ENCODE measurements around the gene MROH8.

Gene MROH8

DNA sequence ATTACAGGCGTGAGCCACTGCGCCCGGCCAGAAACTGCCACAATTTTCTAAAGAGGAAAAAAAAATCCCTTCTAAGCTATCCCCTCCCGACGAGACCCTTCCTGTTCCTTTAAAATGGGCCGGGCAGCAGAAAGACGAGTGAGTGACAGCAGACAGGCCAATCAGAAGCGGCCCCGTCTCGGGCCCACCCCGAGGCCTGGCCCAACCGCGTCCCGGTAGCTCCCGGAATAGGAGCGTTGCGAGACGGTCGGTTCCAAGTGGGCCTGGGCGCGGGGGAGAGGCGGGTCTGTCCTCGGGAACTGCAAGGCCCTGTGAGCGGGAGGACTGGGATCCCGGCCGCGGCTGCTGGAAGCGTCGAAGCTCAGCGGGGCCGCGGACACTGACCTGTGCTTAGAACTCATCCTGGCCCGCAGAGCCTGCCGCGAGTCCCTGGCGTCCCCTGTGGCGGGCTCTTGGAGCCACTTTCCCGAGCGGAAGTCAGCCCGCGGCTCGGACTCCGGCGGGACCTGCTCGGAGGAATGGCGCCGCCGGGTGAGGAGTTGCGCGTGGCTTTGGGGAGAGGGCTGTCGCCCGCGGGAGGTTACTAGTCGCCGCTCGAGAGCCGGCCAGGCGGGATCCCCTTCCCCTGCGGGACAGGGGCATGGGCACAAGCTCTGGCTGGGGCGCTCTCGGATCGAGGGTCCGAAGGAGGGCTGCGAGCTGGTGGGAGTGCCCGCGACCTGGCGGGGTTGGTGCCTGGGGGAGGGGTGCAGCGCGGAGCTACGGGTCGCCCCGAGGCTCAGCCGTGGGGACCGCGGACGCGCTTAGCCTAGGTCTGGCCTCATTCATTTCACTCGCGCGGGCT is at the start of gene MROH8, which contains the start of gene RPN2:
Gene MROH8 (minus strand): TSS at position 710 of the 844 bp plus-strand sequence.
Gene RPN2 (plus strand): TSS at position 492 of the 844 bp plus-strand sequence. CDS start 27 bp downstream, at position 519.
- DNase-seq (ENCODE audit: low read depth in 2 of 2), result peak; percentile 92 to 96

DNA sequence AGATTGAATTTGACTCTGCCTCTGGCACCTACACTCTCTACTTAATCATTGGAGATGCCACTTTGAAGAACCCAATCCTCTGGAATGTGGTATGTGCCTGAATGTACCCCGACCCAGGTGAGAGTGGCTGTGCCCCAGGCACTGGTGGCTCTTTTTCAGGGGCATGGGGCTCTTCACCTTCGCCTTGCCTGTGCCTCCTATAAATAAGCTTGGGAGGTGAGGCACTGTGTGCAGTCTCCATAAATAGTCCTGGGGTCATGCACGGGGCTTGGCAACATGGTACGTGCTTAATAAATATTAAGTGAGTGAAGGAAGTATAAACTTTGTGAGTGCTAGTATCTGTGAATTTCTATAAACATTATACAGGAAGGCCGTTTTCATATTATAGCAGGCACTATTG is 49.3 kb upstream of the MROH8 start:
- no peak for DNase-seq (ENCODE audit: low read depth in 2 of 2)

DNA sequence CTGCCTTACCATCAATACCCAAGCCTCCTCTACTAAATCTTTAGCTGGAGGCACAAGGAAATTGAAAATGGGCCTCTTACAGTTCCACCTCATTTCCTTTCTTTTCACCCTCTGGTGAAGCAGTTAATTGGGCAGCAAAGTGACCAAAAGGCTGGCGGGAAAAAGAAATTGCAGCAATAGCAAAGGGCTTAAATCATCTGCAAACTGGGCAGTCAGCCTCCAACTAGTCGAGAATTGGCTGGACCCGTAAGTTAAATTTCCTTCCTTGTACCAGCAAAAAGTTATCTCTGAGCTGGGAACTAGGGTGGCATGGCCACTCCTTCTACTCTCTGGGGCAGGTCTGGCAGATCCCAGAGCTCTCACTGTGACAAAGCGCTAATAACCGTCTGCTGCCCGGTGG is 48.7 kb upstream of the MROH8 start:
- no peak for DNase-seq (ENCODE audit: low read depth in 2 of 2)

DNA sequence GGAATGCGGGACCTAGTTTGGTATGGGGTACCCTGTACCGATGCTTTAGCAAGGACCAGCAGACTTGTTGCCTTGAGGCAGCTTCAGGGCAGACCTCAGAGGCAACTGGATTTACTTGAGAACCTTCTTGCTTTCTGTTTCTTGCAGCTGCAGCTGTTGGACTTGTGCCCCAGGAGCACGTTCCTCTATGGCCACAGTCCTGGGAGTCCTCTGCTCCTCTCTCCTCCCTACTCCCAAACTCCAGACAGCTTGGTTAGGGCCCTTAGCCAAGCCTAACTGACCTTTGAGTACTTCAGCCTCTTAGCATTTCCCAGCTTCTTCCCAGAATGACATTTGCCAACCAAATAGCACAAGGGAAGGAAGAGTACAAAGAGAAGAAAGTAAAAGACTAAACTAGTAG is 47.5 kb upstream of the MROH8 start:
- DNase-seq (ENCODE audit: low read depth in 2 of 2), result no peak

DNA sequence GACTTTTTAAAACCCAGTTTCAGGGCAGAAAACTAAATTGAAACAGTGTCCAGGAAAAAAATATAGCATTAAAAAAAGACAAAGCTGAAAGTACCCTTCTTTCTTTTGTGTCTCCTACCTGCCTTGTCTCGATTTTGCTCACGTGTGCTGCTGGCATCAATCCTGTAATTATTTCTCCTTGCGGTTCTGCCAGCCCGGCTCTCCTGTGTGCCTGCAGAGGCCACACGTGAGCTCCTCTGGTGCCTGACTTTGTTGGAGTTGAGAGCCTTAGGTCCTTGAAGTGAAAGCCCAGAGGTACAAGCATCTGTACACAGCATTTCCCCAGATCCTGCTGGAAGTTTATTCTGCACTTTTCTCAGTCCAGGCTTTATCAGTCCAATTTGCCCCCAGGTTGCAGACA is 45.8 kb upstream of the MROH8 start:
- DNase-seq (ENCODE audit: low read depth in 2 of 2), result no peak

DNA sequence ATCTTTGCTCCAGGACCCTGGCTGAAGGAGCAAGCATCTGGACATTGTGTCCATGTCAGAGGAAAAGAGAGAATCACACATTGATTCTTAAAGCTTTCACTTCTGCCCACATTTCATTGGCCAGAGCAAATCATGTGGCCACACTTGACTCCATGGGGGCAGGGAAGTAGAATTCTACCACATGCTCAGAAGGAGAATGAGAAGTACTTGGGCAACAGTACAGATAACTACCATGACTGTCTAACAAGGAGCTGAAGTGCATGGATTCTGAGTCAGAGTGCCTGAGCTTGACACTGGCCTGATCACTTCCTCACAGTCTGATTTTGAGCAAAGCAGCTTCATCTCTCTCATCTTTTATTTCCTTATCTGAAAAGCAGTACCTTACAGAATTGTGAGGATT is 43.7 kb upstream of the MROH8 start:
- DNase-seq (ENCODE audit: low read depth in 2 of 2), result no peak

DNA sequence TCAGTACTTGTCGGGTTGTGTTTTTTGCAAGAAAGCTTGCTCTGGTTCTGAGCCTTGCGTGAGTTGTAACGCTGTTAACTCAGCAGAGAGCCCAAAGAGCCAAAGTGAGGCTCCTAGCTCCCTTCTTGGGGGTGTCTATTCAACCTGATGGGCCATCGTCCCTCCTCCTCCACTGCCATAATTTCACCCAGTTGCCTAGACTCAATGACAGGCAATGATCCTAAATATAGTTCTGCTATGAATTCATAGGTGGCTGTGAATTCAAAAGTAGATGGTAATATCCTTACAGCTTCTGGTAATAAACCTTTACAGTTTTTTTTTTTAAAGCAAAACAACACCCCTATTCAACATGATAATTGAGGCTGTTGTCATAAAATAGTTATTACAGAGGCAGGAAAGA is 42.7 kb upstream of the MROH8 start:
- DNase-seq (ENCODE audit: low read depth in 2 of 2), result no peak

DNA sequence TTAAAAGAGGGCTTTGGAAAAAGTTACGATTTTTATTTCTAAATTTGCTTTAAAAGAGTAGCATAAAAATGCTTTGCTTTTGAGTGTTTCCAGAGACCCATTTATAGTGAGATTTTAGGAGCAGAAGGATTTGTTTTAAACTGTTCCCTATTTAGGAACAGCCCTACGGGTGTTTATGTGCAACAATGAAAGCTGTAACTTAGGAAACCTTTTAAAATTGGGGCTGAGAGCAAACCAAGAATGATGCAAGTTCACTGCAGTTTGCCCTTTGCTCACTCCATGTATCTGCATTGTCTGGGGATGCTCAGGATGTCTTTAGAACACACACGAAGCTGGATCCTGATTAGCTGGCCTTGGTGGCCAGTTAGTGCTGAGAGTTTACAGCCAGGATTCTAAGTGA is 41.4 kb upstream of the MROH8 start:
- no peak for DNase-seq (ENCODE audit: low read depth in 2 of 2)

DNA sequence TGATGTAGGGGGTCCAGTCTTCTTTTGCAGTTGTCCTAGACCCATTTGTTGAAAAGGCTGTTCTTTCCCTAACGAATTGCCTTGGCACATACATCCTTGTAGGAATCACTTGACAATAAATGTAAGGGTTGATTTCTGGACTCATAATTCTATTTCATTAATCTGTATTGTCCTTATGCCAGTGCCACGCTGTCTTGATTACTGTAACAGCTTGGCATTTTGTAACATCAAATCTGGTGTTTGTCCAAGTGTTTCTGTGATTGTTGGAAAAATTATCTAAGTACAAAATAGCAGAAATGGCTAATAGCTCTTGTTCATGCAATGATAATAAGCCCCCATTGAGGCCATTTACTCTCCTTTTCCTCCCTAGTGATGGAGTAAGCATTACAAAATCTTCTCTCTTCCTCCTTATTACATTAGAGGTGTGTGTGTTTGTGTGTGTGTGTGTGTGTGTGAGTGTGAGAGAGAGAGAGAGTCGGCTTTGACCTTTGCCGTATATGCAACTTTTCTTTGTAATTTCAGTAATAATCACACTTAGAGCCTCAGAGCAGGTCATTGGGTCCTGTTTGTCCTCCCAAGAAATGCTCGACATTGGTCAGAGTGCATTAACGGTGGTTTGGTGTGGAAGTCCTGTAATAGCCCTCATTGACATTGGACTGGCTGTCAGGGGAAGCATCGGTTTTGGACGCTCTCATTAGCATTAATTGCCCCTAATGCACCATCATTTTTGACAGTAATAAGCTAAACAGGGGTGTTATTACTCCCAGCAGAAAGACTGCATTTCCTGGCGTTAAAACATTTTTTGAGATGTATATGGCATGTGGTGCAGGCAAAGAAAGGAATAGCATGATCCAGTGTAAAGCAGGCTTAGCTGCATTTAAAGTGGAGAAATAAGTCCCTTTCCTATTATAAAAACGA is 40.7 kb upstream of the MROH8 start:
- DNase-seq (ENCODE audit: low read depth in 2 of 2), result no peak

DNA sequence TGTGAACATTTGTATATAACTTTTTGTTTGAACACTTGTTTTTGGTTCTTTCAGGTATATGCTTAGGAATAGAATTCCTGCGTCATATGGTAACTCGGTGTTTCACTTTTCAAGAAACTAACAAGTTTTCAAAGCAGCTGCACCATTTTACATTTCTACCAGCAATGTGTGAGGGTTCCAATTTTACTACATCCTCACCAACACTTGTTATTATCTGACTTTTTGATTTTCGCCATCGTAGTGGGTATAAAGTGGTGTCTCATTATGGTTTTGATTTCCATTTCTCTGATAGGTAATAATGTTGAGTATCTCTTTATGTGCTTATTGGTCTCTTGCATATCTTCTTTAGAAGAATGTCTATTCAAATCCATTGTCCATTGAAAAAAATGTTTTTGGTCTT is 39.6 kb upstream of the MROH8 start:
- DNase-seq (ENCODE audit: low read depth in 2 of 2), result no peak

DNA sequence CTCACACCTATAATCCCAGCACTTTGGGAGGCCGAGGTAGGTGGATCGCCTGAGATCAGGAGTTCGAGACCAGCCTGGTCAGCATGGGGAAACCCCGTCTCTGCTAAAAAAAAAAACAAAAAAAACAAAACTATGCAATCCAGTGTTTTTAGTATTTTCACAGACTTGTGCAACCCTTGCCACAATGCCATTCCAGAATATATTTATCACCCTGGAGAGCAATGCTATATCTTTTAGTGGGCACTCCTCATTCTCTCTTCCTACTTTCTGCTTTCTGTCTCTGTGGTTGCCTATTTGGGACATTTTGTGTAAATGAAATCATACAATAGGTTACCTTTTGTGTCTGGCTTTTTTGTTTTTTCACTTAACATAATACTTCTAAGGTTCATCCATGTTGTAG is 39.1 kb upstream of the MROH8 start:
- DNase-seq (ENCODE audit: low read depth in 2 of 2), result no peak

DNA sequence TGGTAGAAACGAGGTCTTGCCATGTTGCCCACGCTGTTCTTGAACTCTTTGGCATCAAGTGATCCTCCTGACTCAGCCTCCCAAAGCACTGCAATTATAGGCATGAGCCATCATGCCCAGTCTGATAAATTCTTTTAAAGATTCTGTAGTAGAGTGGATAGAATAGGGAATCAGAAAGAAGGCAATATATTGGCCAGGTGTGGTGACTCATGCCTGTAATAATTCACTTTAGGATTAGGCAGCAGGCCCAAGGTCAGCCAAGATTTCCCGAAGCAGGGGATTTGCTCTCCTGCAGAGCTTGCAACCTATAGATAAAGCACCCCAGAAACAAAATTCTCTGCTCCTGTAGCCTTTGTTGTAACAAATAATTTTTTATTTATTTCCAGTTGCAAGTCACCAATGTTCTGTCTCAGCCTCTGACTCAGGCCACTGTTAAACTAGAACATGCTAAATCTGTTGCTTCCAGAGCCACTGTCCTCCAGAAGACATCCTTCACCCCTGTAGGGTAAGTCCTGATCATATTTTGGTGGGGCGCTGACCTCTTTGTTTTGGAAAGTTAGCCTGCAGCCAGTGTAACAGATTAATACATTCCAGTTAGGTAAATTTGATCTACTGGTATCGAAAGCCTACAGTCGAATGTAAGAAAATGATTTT is 30.4 kb upstream of the MROH8 start:
- no peak for DNase-seq (ENCODE audit: low read depth in 2 of 2)

DNA sequence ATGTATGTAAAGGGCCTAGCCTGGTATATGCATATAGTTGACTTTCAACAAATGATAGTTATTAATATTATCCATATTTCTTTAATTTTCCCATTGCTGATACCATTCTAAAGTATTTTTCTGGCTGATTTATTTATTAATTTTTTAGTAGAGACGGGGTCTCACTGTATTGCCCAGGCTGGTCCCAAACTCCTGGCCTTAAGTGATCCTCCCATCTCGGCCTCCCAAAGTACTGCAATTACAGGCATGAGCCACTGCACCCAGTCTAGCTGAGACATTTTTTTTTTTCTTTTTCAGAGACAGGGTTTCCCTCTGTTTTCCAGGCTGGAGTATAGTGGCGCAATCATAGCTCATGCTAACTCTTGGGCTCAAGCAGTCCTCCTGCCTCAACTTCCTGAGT is 29.8 kb upstream of the MROH8 start:
- no peak for DNase-seq (ENCODE audit: low read depth in 2 of 2)

DNA sequence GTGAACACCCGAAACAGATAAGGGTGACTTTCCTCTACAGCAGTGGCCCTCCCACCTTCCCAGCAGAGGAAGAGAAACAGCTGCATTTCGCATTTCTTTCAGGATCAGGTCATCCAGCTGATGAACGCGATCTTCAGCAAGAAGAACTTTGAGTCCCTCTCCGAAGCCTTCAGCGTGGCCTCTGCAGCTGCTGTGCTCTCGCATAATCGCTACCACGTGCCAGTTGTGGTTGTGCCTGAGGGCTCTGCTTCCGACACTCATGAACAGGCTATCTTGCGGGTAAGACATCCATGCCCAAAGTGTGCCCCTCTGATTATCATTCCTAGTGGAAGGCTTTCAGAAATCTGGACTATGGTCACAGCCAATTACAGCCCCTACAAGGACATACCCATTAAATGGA is 27.8 kb upstream of the MROH8 start:
- no peak for DNase-seq (ENCODE audit: low read depth in 2 of 2)

DNA sequence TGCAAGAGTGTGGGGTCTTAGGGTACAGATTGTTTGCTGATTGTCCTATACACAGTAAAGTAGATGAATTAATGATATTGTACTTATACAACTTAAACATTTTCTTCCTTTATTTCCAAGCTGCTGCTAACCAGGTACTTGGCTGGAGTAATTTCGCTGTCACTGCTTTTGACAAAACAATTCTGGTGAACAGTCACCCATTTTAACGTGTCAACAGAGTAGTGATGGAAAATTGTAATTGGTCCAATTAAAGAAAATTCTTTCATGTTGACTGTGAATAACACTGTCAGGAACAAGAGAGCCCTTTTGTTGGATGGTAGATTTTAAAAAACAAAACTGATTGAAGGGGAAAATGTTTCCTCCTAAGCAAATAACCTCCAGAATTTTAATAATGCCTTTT is 26.4 kb upstream of the MROH8 start:
- DNase-seq (ENCODE audit: low read depth in 2 of 2), result no peak

DNA sequence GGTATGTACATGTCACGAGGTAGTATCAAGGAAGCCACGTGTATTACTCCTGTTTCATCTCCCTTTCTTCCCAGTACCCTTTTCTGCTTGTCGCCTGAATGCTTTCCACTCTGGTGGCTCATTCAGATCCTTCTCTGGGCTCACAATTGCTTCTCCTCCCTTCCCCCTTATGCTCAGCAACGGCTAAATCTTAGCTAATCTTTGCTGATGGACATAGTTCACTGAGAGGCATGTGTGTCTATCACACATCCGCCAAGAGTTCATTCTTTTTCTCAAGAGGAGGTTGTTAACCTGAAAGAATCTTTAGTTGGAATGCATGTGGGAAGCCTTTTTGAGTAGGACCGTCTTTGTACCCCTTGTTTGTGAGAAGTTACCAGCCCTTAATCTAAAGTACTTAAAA is 25.8 kb upstream of the MROH8 start:
- DNase-seq (ENCODE audit: low read depth in 2 of 2), result no peak

DNA sequence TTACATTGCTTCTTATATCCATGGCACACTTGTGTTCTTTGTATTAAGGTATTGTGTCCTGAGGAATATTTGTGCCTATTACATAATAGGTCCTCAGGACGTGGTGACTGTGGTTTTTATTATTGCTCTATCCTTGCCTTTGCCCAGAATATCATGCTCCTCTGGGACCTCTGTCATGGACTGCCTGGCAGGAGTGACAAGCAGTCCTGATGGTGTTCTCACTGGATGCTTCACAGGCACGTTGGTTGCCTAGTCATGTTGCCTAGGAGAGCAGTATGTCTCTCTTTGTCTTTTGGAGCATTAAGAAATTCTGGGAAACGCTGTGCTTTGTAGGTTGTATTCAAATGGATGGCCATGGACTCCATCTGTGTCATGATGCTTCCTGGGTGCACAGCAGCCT is 24.7 kb upstream of the MROH8 start:
- DNase-seq (ENCODE audit: low read depth in 2 of 2), result no peak

DNA sequence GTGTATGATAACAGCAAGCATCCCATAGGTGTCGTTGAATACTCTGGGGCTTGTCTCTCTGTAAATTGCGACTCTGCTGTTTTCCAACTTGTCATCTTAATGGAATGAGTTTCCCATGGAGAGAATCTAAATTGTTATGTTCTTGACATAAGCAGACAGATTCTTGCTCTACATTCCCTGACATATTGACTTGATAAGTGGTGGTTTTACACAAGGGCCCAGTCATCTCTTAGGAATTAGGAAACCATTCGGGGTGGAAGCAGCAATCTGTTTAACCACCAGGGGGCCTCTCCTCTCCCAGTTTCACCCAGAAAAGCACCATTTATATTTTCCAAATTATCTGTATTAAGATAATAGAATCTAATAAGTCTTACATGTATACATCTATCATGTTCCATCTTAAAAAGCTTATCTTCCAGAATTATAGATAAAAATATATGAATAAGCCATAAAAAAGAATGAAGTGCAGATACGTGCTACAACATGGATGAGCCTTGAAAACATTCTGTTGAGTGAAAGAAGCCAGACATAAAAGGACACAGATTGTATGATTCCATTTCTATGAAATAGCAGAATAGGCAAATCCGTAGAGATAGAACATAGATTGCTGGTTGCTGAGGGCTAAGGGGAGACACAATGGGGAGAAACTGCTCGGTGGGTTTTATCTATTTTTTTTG is 23.1 kb upstream of the MROH8 start:
- no peak for DNase-seq (ENCODE audit: low read depth in 2 of 2)

DNA sequence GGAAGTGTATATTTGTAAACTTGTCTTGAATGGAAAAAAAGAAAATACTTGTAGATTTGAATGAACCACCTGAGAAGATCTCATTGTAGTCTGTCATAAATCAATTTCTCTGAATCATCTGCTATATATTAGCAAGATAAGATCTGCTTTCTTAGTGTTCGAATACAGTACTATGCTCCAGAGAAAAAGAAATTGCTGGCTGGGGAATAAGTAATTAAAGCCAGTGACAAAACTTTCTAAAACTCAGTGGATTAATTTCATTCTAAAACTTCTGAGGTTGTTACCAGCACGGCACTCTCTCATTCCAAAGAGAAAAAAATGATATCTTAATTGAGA is 22.4 kb upstream of the MROH8 start:
- DNase-seq (ENCODE audit: low read depth in 2 of 2), result no peak

DNA sequence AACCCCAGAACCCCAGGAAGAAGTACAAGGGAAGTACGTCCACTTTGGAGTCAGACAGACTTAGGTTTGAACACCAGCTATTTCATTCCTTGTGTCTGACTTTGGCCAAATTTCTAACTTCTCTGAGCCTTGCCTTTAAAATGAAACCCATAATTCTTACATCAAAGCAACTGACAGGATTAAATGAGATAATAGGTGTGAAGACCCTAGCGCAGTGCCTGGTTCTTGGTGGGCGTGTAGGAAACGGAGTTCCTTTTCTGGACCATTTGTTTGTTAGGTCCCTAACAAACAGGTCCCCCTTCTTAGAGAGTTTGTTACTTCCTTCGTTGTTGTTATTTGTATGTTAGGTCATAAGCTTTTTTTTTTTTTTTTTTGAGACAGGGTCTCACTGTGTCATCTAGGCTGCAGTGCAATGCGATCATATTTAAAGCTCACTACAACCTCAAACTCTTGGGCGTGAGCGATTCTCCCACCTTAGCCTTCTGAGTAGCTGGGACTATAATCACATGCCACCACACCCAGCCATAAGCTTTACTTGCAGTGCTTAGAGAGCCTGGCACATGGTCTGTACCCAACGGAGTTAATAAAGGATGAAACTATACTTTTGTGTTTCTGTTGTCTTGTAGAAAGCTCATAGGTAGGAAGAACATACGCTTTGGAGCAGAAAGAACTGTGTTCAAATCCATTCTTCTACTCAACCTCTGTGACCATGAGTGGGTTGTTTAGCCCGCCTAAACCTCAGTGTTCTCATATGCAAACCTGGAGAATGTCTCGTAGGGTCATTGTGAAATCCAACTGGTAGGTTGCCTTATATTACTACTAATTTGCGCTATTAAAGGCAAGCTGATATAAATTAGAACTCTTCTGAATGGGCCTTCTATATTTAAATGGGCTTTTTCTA is 21.8 kb upstream of the MROH8 start:
- no peak for DNase-seq (ENCODE audit: low read depth in 2 of 2)

DNA sequence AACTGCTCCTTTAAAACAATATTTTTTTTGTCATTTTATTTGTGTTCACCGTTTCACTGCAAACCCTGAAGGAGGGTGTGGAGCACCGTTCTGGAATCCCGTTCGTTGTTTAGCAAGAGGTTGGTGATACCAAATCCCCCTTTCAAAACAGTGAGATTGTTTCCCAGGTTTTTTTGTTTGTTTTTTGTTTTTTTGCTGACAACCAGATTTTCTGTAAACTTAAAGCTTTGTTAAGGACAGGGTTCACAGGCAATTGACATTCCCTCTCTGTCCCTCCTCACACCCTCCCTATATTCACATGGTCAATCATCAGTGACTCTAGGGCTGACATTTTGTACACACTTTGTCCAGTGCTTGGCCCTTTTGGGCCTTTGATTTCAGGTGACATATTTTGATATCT is 21.0 kb upstream of the MROH8 start:
- no peak for DNase-seq (ENCODE audit: low read depth in 2 of 2)

Measured in stimulated activated CD8-positive, alpha-beta memory T cell treated with anti-CD3 and anti-CD28 coated beads, Interleukin-2, amount 100 ng/mL, for 48 hours (primary cell).